HG03060 (cell line): ENCODE results near the gene ZMYM4.
"Not testable (repeated sequence)": the region's sequence is repeated elsewhere in the genome, so short reads cannot be mapped to it uniquely, and the experiment has no call there.

Experiments
- ATAC-seq: cut with Tn5 transposase; IDR thresholded peaks from one replicate; pipeline ENCODE4 v1.9.1; 2021; ENCODE audit warnings: low read depth, moderate number of reproducible peaks; ENCODE audit not compliant: unreplicated experiment

The ZMYM4 gene

DNA sequence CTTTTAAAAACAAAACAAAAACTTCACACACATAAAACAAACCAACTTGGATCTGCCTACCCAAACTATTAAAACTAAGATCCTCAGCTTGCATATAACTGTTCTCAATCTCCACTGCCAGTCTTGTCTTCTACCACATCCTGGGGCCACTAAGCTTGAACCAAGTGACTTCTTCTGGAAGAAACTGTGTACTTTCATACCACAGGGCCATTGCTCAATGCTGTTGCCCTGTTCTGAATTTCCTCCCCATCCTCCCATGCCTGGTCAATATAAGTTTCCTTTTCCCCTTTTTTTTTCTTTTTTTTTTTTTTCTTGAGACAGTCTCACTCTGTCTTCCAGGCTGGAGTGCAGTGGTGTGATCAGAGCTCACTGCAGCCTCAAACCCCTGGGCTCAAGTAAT, 178.8 kb downstream of the ZMYM4 start:
- ATAC-seq, result no peak

DNA sequence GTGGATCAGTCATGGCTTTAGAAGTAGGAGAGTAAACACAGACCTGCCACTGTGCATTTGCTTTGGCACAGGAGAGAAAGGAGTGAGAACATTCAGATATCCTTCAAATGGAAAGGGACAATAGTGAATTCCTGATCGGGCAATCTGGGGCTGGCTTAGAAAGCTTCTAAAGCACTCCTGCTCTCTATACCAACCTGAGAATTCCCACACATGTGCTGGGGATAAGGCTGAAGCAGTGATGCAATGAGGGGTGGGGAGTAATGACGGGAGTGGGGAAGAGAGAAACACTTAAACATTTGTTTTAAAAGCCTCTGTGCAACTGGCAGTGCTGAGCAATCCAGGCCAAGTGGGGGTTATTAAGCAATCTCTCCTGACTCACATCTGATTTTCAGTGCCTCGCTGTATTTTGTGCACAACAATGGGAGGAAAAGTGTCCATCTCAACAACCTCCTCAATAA, 179.9 kb downstream of the ZMYM4 start:
- ATAC-seq, result no peak

DNA sequence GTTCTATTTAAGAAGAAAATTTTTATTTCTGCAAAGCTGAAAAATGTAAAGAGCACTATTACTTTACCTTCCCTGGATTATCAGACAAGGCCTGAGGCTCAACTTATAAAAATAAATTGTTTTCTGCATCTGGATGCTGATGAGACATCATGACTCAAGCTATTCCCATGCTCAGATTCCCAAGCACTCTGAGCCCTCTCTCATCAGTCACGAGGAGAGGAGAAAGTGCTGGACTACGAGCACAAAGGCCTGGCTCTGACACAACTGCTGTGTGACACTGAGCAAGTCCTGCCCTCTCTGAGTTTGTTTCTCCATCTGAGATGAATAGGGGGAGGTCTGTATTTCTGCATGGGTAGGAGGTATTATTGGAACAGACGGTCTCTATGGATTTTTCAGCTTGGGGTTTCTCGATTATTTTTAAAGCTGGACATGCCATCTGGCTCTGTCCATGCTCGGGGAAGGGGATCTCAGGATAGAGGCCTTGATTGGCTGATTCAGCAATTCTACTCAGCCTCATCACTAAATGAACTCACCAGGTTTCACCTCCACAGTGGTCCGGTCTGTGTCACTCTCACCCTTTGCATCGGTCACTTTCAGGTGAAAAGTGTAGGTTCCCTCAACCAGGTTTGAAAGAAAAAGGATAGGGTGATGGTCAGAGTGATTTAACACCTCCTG, 181.0 kb downstream of the ZMYM4 start:
- no peak for ATAC-seq

GRCh38 chr1:35451125-35451528, 182.6 kb downstream of the ZMYM4 start:
- no peak for ATAC-seq

- ATAC-seq, result no peak
Observed at GRCh38 chr1:35452106-35452774, 183.7 kb downstream of the ZMYM4 start.

- ATAC-seq, result no peak
Observed at GRCh38 chr1:35453031-35453430, 184.5 kb downstream of the ZMYM4 start.

DNA sequence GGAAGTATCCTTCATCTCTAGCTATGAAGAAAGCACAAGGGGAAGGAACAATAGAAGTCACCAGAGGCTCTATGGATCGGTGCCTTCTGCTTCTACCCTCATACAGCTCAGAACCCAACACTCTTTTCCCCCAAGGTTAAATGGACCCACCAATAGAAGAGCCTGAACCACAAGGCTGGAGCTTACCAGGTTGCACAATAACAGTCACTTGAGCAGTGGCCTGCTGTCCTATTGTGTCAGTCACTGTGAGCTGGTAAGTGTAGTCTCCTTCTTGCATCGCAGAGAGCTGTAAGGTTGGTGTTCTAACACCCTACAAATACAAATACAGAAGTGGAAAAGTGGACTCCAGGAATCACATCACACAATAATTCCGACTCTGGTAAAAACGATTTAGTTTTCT, 185.7 kb downstream of the ZMYM4 start:
- no peak for ATAC-seq

DNA sequence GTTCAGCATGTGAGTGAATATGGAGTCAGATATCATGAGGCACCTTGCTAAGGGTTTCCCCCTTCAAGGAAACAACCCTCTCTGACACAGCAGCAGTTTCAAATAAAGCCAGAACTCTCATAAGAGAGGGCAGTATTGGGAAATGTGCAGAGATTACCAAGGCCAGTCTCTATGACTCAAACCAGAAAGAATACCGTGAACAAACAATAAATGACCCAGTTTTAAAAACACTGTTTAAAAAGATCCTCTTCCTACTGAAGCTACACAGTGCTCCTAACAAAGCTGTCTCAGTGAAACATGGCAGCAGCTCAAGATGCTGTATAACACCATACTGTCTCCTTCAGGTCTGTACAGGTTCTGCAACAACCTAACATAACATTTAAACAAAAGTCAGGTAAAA, 186.1 kb downstream of the ZMYM4 start:
- ATAC-seq, result no peak

GRCh38 chr1:35460796-35461195, 192.3 kb downstream of the ZMYM4 start:
- no peak for ATAC-seq

GRCh38 chr1:35461966-35462651, 193.6 kb downstream of the ZMYM4 start:
- ATAC-seq, result no peak

GRCh38 chr1:35463232-35463631, 194.7 kb downstream of the ZMYM4 start:
- ATAC-seq, result no peak

GRCh38 chr1:35463749-35464148, 195.2 kb downstream of the ZMYM4 start:
- not testable (repeated sequence) for ATAC-seq

DNA sequence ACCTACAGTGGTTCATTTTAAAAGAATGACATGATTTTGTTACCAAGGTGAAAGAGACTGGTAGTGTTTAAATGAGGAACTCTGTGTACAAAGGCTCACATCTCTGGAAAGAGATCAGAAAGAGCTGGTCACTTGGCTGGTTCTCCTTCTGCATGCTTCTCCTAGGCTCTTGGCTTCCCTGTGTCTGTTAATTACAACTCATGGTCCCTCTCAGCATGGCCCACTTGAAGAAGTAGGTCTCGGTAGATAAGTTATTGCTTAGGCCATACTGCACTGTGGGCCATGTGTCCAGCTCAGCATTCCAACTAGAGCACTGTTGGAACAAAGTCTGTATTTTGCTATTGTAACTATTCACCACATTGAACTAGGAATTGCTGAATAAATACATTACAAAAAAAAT, 197.6 kb downstream of the ZMYM4 start:
- no peak for ATAC-seq

DNA sequence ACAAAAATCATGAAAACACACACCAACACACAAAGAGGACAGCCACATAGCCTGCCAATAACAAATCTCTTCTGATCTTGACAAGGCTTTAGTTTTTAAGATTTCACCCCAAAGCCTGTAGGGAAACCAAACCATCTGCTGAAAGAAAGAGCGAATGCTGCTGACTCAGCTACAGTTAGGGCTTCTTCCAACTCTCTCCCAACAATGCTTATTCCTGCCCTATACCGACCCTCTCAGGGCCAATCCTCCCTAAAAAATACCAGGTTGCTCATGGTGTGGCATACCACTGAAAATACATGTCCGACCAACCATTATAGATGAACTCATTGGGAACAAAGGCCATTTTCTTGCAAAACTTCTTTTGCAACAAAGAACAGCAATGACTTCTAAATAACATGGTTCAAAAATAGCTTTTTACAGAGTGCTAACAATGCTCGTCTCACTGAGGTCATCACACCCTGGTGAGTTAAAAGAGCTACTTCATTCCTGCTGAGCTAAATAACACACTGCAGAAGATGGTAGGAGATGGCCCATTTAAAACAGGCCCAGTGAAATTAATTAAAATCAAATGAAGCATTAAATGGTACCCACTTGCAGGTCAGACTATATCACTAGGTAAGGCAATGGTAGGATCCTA, 202.6 kb downstream of the ZMYM4 start:
- no peak for ATAC-seq
